H9 (cell line): Measurements from ENCODE around the gene FSCB. TPM values are rescaled to one million over a fixed set of nuclear protein-coding genes. Genes with fewer than 3 reads are reported as not detected.

Source experiments
- DNase-seq: peaks from one replicate; pipeline ENCODE4 v3.0.0-alpha.2; 2017
- H2AFZ ChIP-seq: one replicate; pipeline ENCODE4 v1.6.1; 2013; ENCODE audit warnings: mild to moderate bottlenecking, low read length, control low read depth, moderate library complexity
- H2AK5ac ChIP-seq: 2 replicates; pipeline ENCODE4 v1.6.1; 2013; ENCODE audit warnings: low read length, control low read depth, mixed read lengths; ENCODE audit not compliant: insufficient read length
- H2BK120ac ChIP-seq: one replicate; pipeline ENCODE4 v1.6.1; 2013; ENCODE audit warnings: low read depth, mild to moderate bottlenecking, low read length, control low read depth, inconsistent platforms; ENCODE audit not compliant: poor library complexity, severe bottlenecking
- H2BK12ac ChIP-seq: 2 replicates; pipeline ENCODE4 v1.6.1; 2013; ENCODE audit warnings: low read length, control low read depth, mixed read lengths, low read depth; ENCODE audit not compliant: insufficient read length
- H2BK15ac ChIP-seq: 2 replicates; pipeline ENCODE4 v1.6.1; 2013; ENCODE audit warnings: low read depth, low read length, control low read depth
- H2BK20ac ChIP-seq: one replicate; pipeline ENCODE4 v1.6.1; 2013; ENCODE audit warnings: low read depth, mild to moderate bottlenecking, low read length, control low read depth, inconsistent platforms; ENCODE audit not compliant: poor library complexity, severe bottlenecking
- H2BK5ac ChIP-seq: 2 replicates; pipeline ENCODE4 v1.6.1; 2013; ENCODE audit warnings: low read length, control low read depth, mixed read lengths; ENCODE audit not compliant: insufficient read length
- H3K14ac ChIP-seq: 2 replicates; pipeline ENCODE4 v1.6.1; 2013; ENCODE audit warnings: low read length, control low read depth; ENCODE audit not compliant: insufficient read depth
- H3K18ac ChIP-seq: 2 replicates; pipeline ENCODE4 v1.6.1; 2013; ENCODE audit warnings: low read depth, mild to moderate bottlenecking, mixed read lengths, low read length, control low read depth; ENCODE audit not compliant: insufficient read length
- H3K23ac ChIP-seq: 2 replicates; pipeline ENCODE4 v1.6.1; 2013; ENCODE audit warnings: low read length, control low read depth, mixed read lengths, low read depth; ENCODE audit not compliant: insufficient read length
- H3K23me2 ChIP-seq: 2 replicates; pipeline ENCODE4 v1.6.1; 2013; ENCODE audit warnings: low read depth, mild to moderate bottlenecking, mixed read lengths, low read length, control low read depth; ENCODE audit not compliant: insufficient read length, poor library complexity, severe bottlenecking
- H3K27ac ChIP-seq: 2 replicates; pipeline ENCODE4 v1.5.1; 2013; ENCODE audit warnings: low read length, control low read depth, mixed read lengths, low read depth; ENCODE audit not compliant: insufficient read length
- H3K27me3 ChIP-seq: 2 replicates; pipeline ENCODE4 v1.6.1; 2013; ENCODE audit warnings: low read length, control low read depth, inconsistent platforms; ENCODE audit not compliant: insufficient read depth
- H3K4ac ChIP-seq: 2 replicates; pipeline ENCODE4 v1.6.1; 2013; ENCODE audit warnings: low read depth, mild to moderate bottlenecking, control low read depth, inconsistent platforms, low read length, moderate library complexity
- H3K4me1 ChIP-seq: 2 replicates; pipeline ENCODE4 v1.6.1; 2013; ENCODE audit warnings: low read length, control low read depth, inconsistent platforms; ENCODE audit not compliant: insufficient read depth
- H3K4me2 ChIP-seq: 2 replicates; pipeline ENCODE4 v1.6.1; 2013; ENCODE audit warnings: low read length, control low read depth, mixed read lengths; ENCODE audit not compliant: insufficient read length, insufficient read depth
- H3K56ac ChIP-seq: 2 replicates; pipeline ENCODE4 v1.6.1; 2013; ENCODE audit warnings: low read depth, mild to moderate bottlenecking, mixed read lengths, low read length, control low read depth; ENCODE audit not compliant: insufficient read length
- H3K79me1 ChIP-seq: 2 replicates; pipeline ENCODE4 v1.6.1; 2013; ENCODE audit warnings: low read depth, mild to moderate bottlenecking, moderate library complexity, low read length, control low read depth, inconsistent platforms; ENCODE audit not compliant: insufficient read depth, poor library complexity, severe bottlenecking
- H3K79me2 ChIP-seq: 2 replicates; pipeline ENCODE4 v1.6.1; 2013; ENCODE audit warnings: low read length, control low read depth, inconsistent platforms; ENCODE audit not compliant: insufficient read depth
- H3K9ac ChIP-seq: 2 replicates; pipeline ENCODE4 v1.6.1; 2013; ENCODE audit warnings: low read length, control low read depth, mixed read lengths; ENCODE audit not compliant: insufficient read length; ENCODE audit errors: extremely low read depth
- H3K9me3 ChIP-seq: one replicate; pipeline ENCODE4 v1.6.1; 2013; ENCODE audit warnings: low read depth, low read length, inconsistent platforms; ENCODE audit not compliant: control insufficient read depth
- H3T11ph ChIP-seq: one replicate; pipeline ENCODE4 v1.6.1; 2013; ENCODE audit warnings: mild to moderate bottlenecking, low read length, control low read depth, inconsistent platforms
- H4K20me1 ChIP-seq: one replicate; pipeline ENCODE4 v1.6.1; 2013; ENCODE audit not compliant: control insufficient read depth, insufficient read length, insufficient read depth
- H4K5ac ChIP-seq: 2 replicates; pipeline ENCODE4 v1.6.1; 2013; ENCODE audit warnings: low read depth, mild to moderate bottlenecking, mixed read lengths, low read length, control low read depth; ENCODE audit not compliant: insufficient read length
- H4K8ac ChIP-seq: replicated peaks from 2 replicates; pipeline ENCODE4 v1.6.1; 2013; ENCODE audit warnings: low read length, control low read depth, mixed read lengths, low read depth; ENCODE audit not compliant: insufficient read length
- H4K91ac ChIP-seq: 2 replicates; pipeline ENCODE4 v1.6.1; 2013; ENCODE audit warnings: low read depth, mild to moderate bottlenecking, moderate library complexity, mixed read lengths, low read length, control low read depth; ENCODE audit not compliant: insufficient read length
- H3K27ac Mint-ChIP-seq, 3 experiments: 2 replicates in 2 of 3; 3 replicates in 1 of 3; pipeline ENCODE4 v1.8.0; 2020 to 2021; ENCODE audit warnings: mixed read lengths in 3 of 3, mild to moderate bottlenecking in 1 of 3, moderate library complexity in 1 of 3
- H3K27me3 Mint-ChIP-seq: 2 replicates; pipeline ENCODE4 v1.8.0; 2021; ENCODE audit warnings: low read depth, mild to moderate bottlenecking, moderate library complexity, mixed read lengths
- H3K36me3 Mint-ChIP-seq, 3 experiments: 2 replicates in 2 of 3; 3 replicates in 1 of 3; pipeline ENCODE4 v1.8.0; 2020 to 2021; ENCODE audit warnings: low read depth in 3 of 3, mixed read lengths in 3 of 3; ENCODE audit not compliant: insufficient read depth in 1 of 3
- H3K4me1 Mint-ChIP-seq, 2 experiments: 2 replicates each; pipeline ENCODE4 v1.8.0; 2020; ENCODE audit warnings: mixed read lengths in 2 of 2
- H3K4me3 Mint-ChIP-seq, 2 experiments: 2 replicates in 1 of 2; 3 replicates in 1 of 2; pipeline ENCODE4 v1.8.0; 2020 to 2021; ENCODE audit warnings: mild to moderate bottlenecking in 2 of 2, mixed read lengths in 2 of 2, moderate library complexity in 1 of 2
- H3K9me3 Mint-ChIP-seq, 2 experiments: 2 replicates in 1 of 2; 3 replicates in 1 of 2; pipeline ENCODE4 v1.8.0; 2020; ENCODE audit warnings: mild to moderate bottlenecking in 2 of 2, mixed read lengths in 2 of 2, moderate library complexity in 1 of 2
- WGBS: extraction: QIAGEN DNeasy Blood & Tissue Kit; methylation state at CpG from one replicate; pipeline ENCODE4 v1.1.7; 2013; ENCODE audit warnings: missing lambda C conversion rate, low lambda C conversion rate, mixed read lengths; ENCODE audit not compliant: insufficient read length; ENCODE audit errors: extremely low coverage; 5-methylcytosine and 5-hydroxymethylcytosine counted together
- total RNA-seq: library from RNA; stranded (reverse); gene quantifications from 2 replicates; pipeline ENCODE4 v1.2.1, GENCODE V29; 2021
- TF ChIP-seq, protein P1 (sequence below): fragments of 200-600 bp; sonication (generic); conservative IDR thresholded peaks from 3 replicates; pipeline ENCODE4 v1.8.0; 2021; ENCODE audit warnings: antibody characterized with exemption, mild to moderate bottlenecking

The FSCB gene
- total RNA-seq, 1 experiment from 2014 or later: not detected

DNA sequence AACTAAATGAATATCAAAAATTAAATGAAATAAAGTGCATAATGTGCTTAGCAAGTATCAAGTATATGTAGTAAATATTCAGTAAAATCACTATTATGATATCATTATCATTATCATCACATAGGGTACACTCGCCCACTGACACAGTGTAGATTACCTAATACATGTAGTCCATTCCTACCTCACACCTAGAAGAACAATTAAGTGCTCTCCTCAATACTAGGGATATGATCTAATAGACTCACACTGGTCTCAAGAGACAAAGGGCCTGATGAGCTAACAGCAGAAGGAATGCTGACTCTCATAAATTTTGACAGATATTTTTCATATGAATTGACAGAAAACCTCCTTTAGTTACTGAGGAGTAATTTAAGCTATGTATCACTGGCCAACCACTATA lies 29.1 kb downstream of the FSCB start:
- H2BK12ac ChIP-seq: no peak overlapping the region
- no peak overlapping the region for H3K9ac ChIP-seq
- no peak overlapping the region for H3K14ac ChIP-seq
- peaks cover 0 to 14% of the 10 kb centered on the region in 2 experiments; a peak in 3 of 5 replicates for H3K9me3 Mint-ChIP-seq
- no peaks in the 10 kb centered on the region for H3K9me3 ChIP-seq
- no peak overlapping the region for H4K5ac ChIP-seq
- no peak overlapping the region for H4K91ac ChIP-seq
- no peaks in the 10 kb centered on the region for H3K4me1 ChIP-seq
- H3K27me3 ChIP-seq: no peaks in the 10 kb centered on the region
- no peaks in the 10 kb centered on the region for H3K23me2 ChIP-seq
- no CpG with 5 or more reads among the region's 1 CpG for WGBS
- peaks cover 0 to 4% (median 2%) of the 10 kb centered on the region in 3 experiments; a peak in 2 of 7 replicates for H3K36me3 Mint-ChIP-seq
- TF ChIP-seq, protein P1, sequence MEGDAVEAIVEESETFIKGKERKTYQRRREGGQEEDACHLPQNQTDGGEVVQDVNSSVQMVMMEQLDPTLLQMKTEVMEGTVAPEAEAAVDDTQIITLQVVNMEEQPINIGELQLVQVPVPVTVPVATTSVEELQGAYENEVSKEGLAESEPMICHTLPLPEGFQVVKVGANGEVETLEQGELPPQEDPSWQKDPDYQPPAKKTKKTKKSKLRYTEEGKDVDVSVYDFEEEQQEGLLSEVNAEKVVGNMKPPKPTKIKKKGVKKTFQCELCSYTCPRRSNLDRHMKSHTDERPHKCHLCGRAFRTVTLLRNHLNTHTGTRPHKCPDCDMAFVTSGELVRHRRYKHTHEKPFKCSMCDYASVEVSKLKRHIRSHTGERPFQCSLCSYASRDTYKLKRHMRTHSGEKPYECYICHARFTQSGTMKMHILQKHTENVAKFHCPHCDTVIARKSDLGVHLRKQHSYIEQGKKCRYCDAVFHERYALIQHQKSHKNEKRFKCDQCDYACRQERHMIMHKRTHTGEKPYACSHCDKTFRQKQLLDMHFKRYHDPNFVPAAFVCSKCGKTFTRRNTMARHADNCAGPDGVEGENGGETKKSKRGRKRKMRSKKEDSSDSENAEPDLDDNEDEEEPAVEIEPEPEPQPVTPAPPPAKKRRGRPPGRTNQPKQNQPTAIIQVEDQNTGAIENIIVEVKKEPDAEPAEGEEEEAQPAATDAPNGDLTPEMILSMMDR: no peak
- no peak overlapping the region for H2BK15ac ChIP-seq
- H2BK20ac ChIP-seq: no peak overlapping the region
- no peaks in the 10 kb centered on the region for H3K79me2 ChIP-seq
- H3K4me3 Mint-ChIP-seq: no peak overlapping the region
- H3K23ac ChIP-seq: no peak overlapping the region
- H3K27me3 Mint-ChIP-seq: no peaks in the 10 kb centered on the region
- H3T11ph ChIP-seq: no peak overlapping the region
- no peak overlapping the region for H3K18ac ChIP-seq
- H3K4ac ChIP-seq: no peak overlapping the region
- H2AFZ ChIP-seq: no peak overlapping the region
- no peak overlapping the region for H2BK5ac ChIP-seq
- H2BK120ac ChIP-seq: no peak overlapping the region
- H3K56ac ChIP-seq: no peak overlapping the region
- no peaks in the 10 kb centered on the region for H4K20me1 ChIP-seq
- no peaks in the 10 kb centered on the region for H3K79me1 ChIP-seq
- H2AK5ac ChIP-seq: no peak overlapping the region
- no peak overlapping the region for H3K27ac ChIP-seq
- H3K4me1 Mint-ChIP-seq: no peaks in the 10 kb centered on the region
- DNase-seq: no peak
- H3K4me2 ChIP-seq: no peak overlapping the region
- H4K8ac ChIP-seq: no peak overlapping the region
- H3K27ac Mint-ChIP-seq: no peak overlapping the region
